NCI-H446 treated with DMSO at 0.1 percent for 48 hours (cell line): ENCODE data around the gene POLE3.
A peak's percentile ranks its signal among the peaks of the same experiment; 100 is the strongest.
"Not testable (repeated sequence)": the region's sequence is repeated elsewhere in the genome, so short reads cannot be mapped to it uniquely, and the experiment has no call there.

Experiments used
- DNase-seq: peaks from one replicate; lab custom pipeline; 2025; lab: John Stamatoyannopoulos, UW

The POLE3 gene, protein sequence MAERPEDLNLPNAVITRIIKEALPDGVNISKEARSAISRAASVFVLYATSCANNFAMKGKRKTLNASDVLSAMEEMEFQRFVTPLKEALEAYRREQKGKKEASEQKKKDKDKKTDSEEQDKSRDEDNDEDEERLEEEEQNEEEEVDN

DNA sequence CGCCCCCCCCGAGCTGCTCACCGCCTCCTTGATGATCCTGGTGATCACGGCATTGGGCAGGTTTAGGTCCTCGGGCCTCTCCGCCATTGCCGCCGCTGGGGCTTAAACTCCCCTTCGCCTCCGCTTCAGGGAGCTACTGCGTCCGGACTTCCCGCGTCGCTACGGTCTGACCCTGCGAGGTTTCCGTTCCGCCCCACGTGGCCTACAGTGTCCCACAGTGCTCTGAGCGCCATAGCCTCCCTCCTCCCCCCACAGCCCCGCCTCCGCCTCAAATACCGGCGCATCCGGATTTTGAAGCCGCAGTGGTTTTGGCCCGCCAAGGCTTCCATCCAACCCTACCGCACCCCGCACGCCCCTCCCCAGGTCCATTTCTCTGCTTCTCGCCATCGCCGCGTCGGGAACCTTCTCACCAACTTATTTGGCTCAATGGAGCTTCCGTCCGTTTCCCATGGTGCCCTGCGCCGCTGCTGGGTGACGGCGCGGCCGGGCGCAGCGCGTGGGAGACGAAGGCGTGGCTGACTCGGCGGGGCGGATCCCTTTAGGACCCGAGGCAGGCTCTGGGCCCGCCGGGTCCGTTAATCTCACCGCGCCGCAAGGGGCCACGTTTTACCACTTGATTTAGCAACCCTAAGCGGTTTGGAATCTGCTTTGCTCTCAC, at the start of gene POLE3, which contains the start of gene C9orf43:
Gene POLE3 (minus strand): TSS at position 469 of the 658 bp plus-strand sequence. CDS start 382 bp downstream, at position 87.
Gene C9orf43 (plus strand): TSS at position 541 of the 658 bp plus-strand sequence. CDS start 2,747 bp downstream, outside the sequence.
- peak; percentile 73 for DNase-seq

DNA sequence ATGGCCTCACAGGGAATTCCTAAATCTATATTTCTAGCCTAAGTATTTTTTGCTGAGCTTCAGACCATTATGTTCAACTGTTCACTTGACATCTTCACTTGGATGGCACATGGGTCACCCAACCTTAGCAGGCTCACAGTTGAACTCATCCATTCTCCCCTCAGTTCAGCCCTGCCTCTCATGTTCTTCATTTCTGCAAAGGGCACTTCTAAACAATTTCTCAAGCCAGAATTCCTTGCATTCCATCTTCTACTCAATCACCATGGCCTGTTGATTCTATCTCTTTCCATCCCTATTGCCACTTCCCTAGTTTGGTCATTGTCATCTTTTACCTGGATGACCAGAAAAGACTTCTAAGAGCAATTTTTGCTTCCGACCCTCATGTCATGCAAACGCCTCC, 45.8 kb upstream of the POLE3 start:
- DNase-seq: no peak

DNA sequence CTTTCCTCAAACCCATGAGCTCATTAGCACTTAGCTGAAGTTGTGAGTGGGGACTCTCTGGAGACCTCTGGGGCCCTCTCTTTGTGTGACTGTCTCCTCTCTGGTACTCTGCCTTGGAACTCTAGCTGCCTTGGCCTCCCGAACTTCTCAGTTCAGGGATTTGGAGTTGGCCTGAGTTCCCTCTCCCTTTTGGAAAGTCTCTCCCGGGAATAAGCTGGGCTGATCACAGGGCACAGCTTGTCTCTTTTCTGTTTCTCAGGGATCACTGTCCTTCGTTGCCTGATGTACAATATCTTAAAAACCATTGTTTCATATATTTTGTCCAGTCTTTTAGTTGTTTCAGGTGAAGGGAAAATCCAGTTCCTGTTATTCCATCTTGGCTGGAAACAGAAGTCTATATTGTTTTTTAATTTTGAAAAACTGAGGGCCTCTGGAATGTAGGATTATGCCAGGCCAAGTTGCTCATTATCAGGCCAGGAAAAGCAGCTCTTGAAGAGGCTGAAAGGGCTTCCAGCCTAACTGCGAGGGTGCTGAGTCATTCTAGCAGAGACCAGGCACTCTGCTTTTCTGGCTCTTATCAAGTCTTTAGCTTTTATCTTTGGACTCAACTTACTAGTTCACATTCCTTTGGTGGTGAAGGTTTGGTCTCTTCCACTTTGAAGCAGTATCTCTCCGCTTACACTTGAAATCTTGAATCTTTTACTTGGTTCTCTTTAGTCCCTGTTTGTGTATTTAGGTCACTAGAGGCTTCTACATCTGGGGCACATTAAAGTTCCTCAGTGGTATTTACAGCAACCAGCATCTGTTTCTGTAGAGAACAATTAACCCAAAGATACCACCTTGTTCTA, 44.7 kb upstream of the POLE3 start:
- DNase-seq: no peak

DNA sequence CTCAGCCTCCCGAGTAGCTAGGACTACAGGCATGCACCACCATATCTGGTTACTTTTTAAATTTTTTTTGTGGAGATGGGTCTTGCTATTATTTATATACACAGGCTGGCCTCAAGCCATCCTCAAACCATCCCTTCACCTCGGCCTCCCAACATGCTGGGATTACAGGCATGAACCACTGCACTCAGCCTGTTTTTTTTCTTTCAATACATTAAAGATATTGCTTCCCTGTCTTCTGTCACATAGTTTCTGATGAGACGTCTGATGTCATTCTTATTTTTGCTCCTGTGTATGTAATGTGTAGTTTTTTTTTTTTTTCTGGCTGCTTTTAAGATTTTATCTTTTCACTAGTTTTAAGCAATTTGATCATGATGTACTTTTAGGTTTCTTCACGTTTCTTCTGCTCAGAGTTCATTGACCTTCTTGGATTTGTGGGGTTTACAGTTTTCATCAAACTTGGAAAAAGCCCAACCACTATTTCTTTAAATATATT, 41.7 kb upstream of the POLE3 start:
- no peak for DNase-seq

DNA sequence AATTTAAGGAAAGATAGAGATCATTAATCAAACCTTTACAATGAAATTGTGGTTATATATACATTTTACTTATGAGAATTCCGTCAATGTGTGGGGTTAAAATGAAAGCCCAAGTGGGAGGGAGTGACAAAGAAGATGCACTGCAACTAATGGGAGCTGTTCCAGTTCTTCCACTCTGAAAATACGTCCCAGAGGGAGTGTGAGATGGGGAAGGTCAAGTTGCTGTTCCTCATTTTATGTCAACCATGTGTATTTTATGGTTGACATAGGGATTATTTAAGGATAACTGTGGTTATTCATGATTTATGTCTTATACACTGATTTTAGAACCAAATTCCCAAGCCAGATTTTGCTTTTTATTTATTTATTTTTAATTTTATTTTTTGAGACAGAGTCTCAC, 38.9 kb upstream of the POLE3 start:
- no peak for DNase-seq

DNA sequence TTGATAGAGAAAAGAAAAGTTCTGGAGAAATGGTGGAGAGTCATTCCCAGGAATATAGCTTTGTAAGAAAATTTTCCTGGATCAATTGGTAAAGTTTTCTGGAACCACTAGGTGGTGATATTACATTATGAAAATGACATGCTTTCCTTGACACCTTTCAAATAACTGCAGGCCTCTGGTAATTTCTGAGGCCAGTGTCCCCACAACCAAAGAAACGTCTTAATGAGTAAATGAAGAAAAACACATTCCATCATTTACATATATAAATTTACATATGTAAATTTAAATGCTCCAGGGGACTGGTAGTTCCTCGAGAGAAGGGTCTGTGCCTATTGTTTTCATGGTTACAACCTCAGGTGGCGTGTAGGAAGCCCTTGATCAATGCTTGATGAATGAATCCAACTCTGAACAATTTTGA, 35.9 kb upstream of the POLE3 start:
- DNase-seq: no peak

DNA sequence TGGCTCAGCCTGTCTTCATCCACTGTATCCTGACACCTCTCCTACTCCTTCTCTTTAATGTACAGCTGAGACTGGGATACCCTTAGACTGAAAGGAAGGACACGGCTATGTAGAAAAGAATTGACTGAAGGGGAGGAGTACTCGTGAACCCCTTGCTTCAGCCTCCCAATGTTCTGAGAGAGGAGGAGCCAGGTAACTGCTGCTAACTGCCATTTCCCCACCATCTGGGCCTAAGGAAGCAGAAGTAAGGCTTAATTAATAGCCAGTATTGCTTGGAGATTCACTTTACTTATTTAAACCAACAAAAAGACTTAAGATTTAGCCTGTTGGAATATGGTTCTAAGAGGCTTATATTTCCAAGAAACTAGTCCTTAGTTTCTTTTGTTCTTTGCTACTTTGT, 34.3 kb upstream of the POLE3 start:
- DNase-seq: no peak

DNA sequence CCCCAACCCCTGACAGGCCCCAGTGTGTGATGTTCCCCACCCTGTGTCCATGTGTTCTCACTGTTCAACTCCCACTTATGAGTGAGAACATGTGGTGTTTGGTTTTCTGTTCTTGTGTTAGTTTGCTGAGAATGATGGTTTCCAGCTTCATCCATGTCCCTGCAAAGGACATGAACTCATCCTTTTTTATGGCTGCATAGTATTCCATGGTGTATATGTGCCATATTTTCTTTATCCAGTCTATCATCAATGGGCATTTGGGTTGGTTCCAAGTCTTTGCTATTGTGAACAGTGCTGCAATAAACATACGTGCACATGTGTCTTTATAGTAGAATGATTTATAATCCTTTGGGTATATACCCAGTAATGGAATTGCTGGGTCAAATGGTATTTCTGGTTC, 27.2 kb upstream of the POLE3 start:
- DNase-seq: not testable (repeated sequence)

DNA sequence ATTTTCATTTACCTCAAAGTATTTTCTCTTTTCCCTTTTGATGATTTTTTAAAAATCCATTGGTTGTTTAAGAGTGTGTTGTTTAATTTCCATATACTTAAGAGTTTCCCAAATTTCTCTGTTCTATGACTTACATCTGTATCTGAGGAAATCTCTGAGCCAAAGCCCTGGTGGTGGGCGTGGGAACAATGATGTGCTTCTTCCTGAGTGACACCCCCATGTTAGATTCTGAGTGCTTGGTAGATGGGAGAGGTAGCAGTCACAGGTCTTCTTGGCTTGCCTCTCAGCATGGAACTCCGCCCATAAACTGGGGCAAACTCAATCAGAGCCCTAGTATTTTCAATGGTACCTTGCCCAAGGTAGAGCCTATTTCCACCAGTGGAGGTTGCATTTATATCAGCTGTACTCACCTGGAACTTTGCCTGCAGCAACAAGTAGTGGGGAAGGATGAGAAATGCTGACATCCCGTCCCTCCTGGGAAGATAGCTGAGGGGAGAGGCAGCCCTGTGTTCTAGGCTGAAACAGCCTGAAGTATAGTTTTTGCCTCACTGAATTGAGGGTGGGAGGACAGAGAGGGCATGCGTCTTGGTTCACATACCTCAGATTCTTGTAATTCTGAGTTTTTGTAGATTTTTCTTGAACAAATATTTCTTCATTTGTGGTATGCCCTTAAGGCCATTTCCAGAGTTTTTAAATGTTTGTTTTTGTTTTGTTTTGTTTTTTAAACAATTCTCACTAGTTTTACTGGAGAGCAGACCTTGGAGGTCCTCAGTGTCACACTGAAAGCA, 26.4 kb upstream of the POLE3 start:
- no peak for DNase-seq

DNA sequence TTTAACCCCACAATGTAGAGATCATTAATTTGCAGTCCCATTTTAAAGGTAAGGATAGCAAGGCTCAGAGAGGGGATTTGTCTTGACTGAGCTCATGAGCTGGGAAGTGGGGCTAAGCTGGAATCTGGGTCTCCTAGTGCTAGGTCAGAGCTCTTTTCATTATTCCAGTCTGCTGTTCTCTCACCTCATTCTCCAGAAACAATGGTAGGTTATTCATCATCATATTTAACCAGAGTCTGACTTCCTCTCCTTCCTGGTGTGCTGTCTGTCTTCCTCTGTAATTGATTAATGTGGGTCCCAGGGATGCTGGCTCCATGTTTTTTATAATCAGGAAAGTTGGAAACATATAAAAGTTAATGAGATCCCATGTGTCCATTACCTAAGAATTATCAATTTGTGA, 20.7 kb upstream of the POLE3 start:
- no peak for DNase-seq

DNA sequence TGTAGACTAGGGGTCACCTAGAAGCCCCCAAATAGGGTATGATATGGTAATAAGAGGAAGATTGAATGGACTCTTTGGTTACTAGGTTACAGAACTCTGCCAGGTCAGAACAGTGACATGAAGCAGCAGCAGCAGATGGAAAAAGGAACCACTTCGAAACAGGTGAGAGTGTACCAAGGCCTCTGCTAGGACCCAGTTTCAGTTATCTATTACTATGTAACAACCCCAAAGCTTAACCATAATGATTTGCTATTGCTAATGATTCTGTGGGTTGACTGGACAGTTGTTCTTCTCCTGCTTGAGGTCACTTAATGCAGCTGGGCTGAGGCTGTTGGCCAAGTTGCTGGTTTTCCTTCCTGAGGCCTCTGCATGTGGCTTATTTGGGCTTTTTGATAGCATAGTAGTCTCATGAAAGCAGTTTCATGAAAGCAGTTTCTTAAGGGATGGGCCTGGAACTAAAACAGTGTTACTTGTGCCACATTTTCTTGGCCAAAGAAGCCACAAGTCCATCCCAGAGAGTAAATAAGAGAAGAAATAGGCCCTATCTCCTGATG, 17.7 kb upstream of the POLE3 start:
- no peak for DNase-seq

DNA sequence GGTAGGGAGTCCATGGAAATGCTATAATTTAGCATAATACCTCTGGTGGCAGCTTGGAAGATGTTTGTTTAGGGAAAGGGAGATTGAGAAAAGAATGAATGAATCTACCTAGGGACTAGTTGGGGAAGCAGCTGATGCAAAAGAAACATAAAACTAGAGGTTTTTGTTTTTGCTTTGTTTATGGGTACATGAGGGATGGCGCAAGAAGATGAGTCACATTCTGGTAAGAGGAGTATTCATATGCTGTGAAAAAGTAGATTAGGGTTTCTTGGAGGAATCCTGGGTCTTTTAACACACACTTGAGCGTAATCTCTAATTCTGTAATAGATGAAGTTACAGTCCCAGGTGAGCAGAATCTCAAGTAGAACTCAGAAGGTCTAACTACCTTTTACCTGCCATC, 17.2 kb upstream of the POLE3 start:
- no peak for DNase-seq

DNA sequence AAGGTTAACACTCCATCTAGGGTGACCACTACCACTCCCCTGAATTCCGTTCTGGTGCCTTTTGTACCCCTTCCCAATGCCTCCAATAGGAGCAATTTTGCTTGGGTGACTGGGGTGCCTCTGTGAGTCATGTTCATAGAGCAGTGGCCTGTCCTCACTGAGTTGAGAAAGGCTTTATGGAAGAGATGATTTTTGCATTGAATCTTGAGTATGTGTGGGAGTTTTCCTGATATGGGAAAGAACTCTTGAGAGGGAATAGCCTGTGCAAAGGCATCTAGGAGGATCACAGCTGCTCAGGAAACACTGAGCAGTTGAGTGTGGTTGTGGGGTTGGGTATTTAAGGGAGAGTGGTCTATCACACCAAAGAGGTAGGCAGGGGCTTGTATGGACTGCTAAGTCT, 16.2 kb upstream of the POLE3 start:
- DNase-seq: no peak

DNA sequence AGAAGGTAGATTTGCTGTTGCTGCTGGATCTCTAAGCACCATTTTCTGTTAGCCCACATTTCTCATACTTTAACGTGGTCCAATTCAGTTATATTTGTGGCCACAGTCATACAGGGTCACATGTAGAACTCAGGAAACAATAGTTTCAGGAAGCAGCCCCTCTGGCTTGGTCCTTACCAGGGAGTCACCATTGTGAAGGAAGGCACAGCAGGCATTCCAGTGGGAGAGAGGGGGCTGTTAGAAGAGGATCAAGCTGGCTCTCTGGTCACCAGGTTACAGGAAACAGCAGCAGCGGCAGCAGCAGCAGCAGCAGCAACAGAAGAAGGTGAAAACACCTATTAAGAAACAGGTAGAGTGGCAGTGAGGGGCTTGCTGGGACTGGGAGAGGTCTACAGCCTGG, 14.6 kb upstream of the POLE3 start:
- no peak for DNase-seq

DNA sequence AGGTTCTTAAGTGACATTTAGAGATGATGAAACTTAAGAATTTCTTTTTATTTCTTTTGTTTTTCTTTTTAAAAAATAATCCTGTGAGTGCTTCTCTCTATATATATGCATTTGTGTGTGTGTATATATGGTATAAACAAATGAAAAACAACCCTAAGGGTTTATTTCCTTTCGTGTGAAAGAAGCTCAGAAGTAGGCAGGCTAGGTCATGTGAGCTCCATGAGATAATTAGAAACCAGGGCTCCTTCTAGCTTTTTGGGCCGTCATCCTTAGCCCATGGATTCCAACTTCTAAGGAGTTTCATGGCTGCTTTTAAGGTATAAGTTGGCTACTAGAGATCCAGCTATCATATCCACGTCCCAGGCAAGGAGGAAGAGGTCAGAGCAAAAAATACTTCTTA, 11.3 kb upstream of the POLE3 start:
- no peak for DNase-seq

DNA sequence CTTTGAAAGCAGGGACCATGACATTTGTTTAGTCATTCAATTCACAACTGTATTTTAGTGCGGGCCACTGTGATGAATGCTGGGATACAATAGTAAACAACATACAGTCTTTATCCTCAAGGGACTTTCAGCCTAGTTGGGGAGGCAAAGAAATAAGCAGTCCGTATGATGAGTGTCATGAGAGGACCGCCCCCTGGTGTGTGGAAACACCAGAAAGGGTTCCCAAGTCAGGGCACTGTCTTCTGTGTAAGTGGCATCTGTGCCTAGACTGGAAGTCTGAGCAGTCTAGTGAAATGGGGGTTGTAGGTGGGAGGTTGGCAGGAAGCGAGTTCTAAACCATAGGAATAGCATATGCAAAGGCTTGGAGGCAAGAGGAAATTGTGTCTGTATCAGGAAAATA, 6.9 kb upstream of the POLE3 start:
- no peak for DNase-seq

DNA sequence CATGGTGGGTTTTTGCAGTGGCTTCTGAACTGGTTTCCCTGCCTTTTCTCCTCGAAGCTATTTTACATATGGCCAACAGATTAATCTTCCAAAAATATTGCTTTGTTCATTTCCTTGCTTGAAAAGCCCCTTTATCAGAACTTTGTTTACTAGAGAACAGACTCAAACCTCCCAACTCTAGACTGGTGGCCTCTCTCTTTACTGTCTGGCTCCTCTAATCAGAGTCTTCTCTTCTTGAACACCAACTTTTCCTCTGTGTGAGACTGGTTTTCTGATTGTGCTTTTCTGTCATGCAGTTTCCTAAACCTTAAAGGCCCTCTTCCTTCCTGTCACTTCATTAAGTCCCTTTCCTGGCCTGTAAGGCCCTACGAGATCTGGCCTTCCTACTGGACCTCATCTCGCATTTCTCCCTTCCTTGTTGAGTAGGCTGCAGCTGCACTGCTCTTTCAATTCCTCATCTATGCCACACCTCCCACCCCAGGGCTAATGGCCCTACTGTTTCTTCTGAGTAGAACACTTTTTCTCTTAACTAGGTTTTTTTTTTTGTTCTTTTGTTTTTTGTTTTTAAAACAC, 5.8 kb upstream of the POLE3 start:
- no peak for DNase-seq

DNA sequence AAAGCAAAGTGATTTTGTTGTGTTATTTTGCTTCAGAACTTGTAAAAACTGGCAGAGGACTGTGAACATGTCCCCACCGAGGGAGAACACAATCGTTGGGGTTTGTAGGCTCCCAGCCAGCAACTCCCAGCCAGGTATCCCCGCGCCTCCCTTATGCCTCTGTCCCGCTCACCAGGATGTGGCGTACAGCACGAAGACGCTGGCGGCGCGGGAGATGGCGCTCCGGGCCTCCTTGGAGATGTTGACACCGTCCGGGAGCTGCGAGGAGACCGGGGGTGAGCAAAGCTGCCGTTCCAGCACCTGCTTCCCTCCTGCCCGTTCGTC, 630 bp downstream of the POLE3 start:
- DNase-seq: no peak

DNA sequence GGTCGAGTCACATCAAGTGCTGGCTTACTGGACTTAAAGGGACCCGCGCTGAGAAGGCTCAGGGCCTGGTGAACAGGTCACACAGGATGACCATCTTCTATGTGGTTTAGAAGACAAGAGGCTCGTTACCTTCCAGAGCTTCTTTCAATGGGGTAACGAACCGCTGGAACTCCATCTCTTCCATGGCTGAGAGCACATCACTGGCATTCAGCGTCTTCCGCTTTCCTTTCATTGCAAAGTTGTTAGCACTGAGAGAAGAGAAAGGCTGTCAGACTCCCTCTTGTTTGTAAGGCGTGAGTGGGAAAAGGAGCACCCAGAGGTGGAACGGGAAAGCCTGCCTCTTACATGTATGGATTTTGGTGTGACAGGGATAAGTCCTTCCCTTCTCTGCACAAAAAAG, 994 bp downstream of the POLE3 start:
- DNase-seq: no peak

DNA sequence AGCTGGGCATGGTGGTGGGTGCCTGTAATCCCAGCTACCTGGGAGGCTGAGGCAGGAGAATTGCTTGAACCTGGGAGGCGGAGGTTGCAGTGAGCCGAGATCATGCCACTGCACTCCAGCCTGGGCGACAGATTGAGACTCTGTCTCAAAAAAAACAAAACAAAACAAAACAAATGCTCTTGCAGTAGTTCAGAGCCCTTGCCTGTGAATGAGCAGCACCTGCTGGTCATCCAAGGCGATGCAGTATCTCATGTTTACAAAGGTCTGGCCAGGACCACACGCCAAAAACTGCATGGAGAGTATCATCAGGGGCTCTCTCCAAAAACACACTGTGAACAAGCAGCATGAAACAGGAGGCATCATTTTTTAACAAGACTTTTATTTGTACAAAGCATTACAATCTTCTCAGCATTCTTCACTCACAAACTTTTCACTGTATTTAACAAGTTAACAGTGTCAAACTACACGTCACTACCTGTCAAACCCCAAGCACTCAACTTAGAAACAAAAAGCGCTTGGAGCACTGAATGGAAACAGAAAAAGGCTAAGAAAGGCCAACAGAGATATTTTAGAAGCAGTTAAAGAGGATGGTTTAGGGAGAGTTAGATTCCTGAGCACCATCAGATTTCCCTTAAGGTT, 3.5 kb downstream of the POLE3 start:
- peak; percentile 19 for DNase-seq

DNA sequence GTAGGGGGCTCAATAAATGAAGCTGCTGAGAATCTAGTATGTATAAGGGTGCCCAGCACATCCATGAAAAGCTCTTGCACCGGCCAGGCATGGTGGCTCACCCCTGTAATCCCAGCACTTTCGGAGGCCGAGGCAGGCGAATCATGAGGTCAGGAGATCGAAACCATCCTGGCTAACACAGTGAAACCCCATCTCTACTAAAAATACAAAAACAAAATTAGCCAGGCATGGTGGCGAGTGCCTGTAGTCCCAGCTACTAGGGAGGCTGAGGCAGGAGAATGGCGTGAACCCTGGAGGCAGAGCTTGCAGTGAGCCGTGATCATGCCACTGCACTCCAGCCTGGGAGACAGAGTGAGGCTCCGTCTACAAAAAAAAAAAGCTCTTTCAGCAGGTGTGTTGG, 4.1 kb downstream of the POLE3 start:
- DNase-seq: not testable (repeated sequence)
